Activated B cell treated with CpG ODN at 0.5 μM for 24 hours (primary cell): ENCODE data around the gene FMNL2. TPM values are rescaled to one million over a fixed set of nuclear protein-coding genes. Genes with fewer than 3 reads are reported as not detected.

Experiments
- ATAC-seq: fragments of 200-7000 bp; cut with Tn5 transposase; one replicate; pipeline ENCODE4 v1.10.0; 2021; ENCODE audit warnings: low read depth, mild to moderate bottlenecking, moderate library complexity
- CTCF ChIA-PET: fragments of 350-600 bp; sonication (Branson Sonifier 250); formaldehyde crosslinking; loops from one replicate; lab custom pipeline; 2021; ENCODE audit warnings: antibody characterized with exemption; lab: Charles Lee
- POLR2A ChIA-PET: fragments of 350-600 bp; sonication (Branson Sonifier 250); formaldehyde crosslinking; loops from one replicate; lab custom pipeline; 2021; ENCODE audit warnings: antibody characterized with exemption; lab: Charles Lee
- DNase-seq: peaks from one replicate; pipeline ENCODE4 v3.0.0; 2022
- H3K27ac Mint-ChIP-seq: one replicate; pipeline ENCODE4 v1.8.0; 2020; ENCODE audit warnings: mixed read lengths
- H3K27me3 Mint-ChIP-seq: one replicate; pipeline ENCODE4 v1.8.0; 2021; ENCODE audit warnings: mixed read lengths
- H3K36me3 Mint-ChIP-seq: one replicate; pipeline ENCODE4 v1.8.0; 2021; ENCODE audit warnings: low read depth, mixed read lengths
- H3K4me1 Mint-ChIP-seq: one replicate; pipeline ENCODE4 v1.8.0; 2021; ENCODE audit warnings: mixed read lengths
- H3K4me3 Mint-ChIP-seq: one replicate; pipeline ENCODE4 v1.8.0; 2020; ENCODE audit warnings: mild to moderate bottlenecking, mixed read lengths
- H3K9me3 Mint-ChIP-seq: one replicate; pipeline ENCODE4 v1.8.0; 2020; ENCODE audit warnings: mixed read lengths
- intact Hi-C: fragments of 100-400 bp; cut with micrococcal nuclease; formaldehyde crosslinking; loops from one replicate; pipeline ENCODE4 v1.15.1; 2024
- total RNA-seq: library from RNA; stranded (reverse); gene quantifications from 2 replicates; pipeline ENCODE4 v1.2.3, GENCODE V29; 2022
- TF ChIP-seq, protein P1 (sequence below): fragments of 200-600 bp; IDR thresholded peaks from one replicate; pipeline ENCODE4 v1.8.0; 2022; ENCODE audit warnings: antibody characterized with exemption, mild to moderate bottlenecking

The FMNL2 gene
- total RNA-seq, 1 donor from 2014 or later = 4.0 TPM

DNA sequence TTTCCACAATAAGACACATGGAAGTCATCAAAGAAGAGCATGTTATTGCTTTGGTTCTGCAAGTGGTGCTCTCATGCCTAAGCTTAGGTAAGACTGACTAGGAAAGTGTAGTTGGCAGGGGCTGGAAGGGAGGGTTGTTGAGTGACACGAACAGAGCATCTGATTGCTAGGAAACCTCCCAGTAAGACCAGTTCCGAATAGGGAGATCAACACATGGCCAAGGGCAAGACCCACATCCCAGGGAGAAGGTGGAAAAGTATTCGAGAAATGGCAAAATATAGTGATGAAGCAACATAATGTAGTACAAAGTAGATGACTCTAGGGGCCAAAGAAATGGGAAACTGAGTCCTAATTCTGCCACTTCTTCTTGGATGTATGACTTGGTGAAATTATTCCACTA, 33.8 kb upstream of the FMNL2 start:
- no peaks in the 10 kb centered on the region for H3K36me3 Mint-ChIP-seq
- ChIA-PET CTCF (no interaction called here), POLR2A (no interaction called here)
- TF ChIP-seq, protein P1, sequence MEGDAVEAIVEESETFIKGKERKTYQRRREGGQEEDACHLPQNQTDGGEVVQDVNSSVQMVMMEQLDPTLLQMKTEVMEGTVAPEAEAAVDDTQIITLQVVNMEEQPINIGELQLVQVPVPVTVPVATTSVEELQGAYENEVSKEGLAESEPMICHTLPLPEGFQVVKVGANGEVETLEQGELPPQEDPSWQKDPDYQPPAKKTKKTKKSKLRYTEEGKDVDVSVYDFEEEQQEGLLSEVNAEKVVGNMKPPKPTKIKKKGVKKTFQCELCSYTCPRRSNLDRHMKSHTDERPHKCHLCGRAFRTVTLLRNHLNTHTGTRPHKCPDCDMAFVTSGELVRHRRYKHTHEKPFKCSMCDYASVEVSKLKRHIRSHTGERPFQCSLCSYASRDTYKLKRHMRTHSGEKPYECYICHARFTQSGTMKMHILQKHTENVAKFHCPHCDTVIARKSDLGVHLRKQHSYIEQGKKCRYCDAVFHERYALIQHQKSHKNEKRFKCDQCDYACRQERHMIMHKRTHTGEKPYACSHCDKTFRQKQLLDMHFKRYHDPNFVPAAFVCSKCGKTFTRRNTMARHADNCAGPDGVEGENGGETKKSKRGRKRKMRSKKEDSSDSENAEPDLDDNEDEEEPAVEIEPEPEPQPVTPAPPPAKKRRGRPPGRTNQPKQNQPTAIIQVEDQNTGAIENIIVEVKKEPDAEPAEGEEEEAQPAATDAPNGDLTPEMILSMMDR = no peak
- H3K9me3 Mint-ChIP-seq = no peaks in the 10 kb centered on the region
- DNase-seq = no peak
- H3K4me3 Mint-ChIP-seq = no peak overlapping the region
- intact Hi-C loops = no loop called here
- peaks cover 12% of the 10 kb centered on the region for H3K27me3 Mint-ChIP-seq
- no peak for ATAC-seq
- H3K4me1 Mint-ChIP-seq = no peaks in the 10 kb centered on the region
- no peak overlapping the region for H3K27ac Mint-ChIP-seq

DNA sequence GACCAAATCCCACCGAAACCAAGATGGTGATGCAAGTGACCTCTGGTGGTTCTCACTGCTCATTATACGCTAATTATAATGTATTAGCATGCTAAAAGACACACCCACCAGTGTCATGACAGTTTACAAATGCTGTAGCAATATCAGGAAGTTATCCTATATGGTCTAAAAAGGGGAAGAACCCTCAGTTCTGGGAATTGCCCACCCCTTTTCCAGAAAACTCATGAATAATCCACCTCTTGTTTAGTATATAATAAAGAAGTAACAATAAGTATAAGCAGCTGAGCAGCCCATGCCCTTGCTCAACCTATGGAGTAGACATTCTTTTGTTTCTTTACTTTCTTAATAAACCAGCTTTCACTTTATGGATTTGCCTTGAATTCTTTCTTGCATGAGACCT, 31.0 kb upstream of the FMNL2 start:
- TF ChIP-seq, protein P1 = no peak
- peaks cover 12% of the 10 kb centered on the region for H3K27me3 Mint-ChIP-seq
- no peaks in the 10 kb centered on the region for H3K36me3 Mint-ChIP-seq
- intact Hi-C loops = no loop called here
- CTCF ChIA-PET = no interaction called here
- POLR2A ChIA-PET = no interaction called here
- H3K9me3 Mint-ChIP-seq = no peaks in the 10 kb centered on the region
- DNase-seq = no peak
- no peak overlapping the region for H3K4me3 Mint-ChIP-seq
- no peaks in the 10 kb centered on the region for H3K4me1 Mint-ChIP-seq
- ATAC-seq = no peak
- H3K27ac Mint-ChIP-seq = no peak overlapping the region

DNA sequence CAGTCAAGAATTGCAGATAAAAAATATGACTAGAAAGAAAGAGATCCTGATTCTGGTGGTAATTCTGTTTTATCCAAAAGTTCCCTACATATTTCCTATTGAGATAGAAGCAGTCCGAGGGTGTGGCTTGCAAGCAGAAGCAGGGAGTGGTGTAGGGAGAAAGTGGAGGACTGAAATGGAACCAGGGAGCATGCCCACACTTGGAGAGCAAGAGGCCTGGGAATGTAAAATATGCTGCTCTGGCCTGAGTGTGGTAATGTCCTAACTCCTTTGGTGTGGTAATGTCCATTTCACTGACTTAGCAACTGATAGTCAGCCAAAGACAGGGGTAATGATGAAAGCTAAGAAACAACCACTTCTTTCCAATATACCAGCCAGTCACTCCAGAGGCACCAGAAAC, 30.1 kb upstream of the FMNL2 start:
- CTCF ChIA-PET = no interaction called here
- no peak for ATAC-seq

DNA sequence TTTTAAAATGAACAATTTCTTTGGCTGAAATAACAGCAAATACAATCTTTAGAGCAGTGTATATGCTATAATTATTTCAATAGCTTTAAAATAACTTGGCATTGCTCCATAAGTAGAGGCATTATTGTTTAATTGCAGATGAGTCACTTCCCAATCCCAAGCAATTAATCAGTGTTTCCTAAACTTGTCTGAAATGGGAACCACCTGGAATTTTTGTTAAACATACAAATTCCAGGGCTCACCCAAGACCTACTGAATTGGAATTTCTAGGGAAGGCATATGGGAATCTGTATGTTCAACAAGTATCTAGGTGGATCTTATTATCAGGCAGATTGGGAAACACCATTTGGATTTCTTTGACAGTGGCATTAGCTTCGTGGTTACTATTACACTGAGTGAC, 27.1 kb upstream of the FMNL2 start:
- ChIA-PET POLR2A (no interaction called here), CTCF (no interaction called here)
- H3K36me3 Mint-ChIP-seq = no peaks in the 10 kb centered on the region
- no peaks in the 10 kb centered on the region for H3K9me3 Mint-ChIP-seq
- no peak overlapping the region for H3K27ac Mint-ChIP-seq
- H3K4me3 Mint-ChIP-seq = no peak overlapping the region
- no peak for ATAC-seq
- H3K4me1 Mint-ChIP-seq = no peaks in the 10 kb centered on the region
- H3K27me3 Mint-ChIP-seq = no peaks in the 10 kb centered on the region
- DNase-seq = no peak
- TF ChIP-seq, protein P1 = no peak
- intact Hi-C loops = no loop called here

More for the DNA sequence above, 30.1 kb upstream of the FMNL2 start:
- no peak overlapping the region for H3K27ac Mint-ChIP-seq
- POLR2A ChIA-PET = no interaction called here
- DNase-seq = no peak
- no peak overlapping the region for H3K4me3 Mint-ChIP-seq
- H3K4me1 Mint-ChIP-seq = no peaks in the 10 kb centered on the region
- no peaks in the 10 kb centered on the region for H3K36me3 Mint-ChIP-seq
- no peaks in the 10 kb centered on the region for H3K9me3 Mint-ChIP-seq
- TF ChIP-seq, protein P1 = no peak
- H3K27me3 Mint-ChIP-seq = peaks cover 12% of the 10 kb centered on the region
- intact Hi-C loops = no loop called here

DNA sequence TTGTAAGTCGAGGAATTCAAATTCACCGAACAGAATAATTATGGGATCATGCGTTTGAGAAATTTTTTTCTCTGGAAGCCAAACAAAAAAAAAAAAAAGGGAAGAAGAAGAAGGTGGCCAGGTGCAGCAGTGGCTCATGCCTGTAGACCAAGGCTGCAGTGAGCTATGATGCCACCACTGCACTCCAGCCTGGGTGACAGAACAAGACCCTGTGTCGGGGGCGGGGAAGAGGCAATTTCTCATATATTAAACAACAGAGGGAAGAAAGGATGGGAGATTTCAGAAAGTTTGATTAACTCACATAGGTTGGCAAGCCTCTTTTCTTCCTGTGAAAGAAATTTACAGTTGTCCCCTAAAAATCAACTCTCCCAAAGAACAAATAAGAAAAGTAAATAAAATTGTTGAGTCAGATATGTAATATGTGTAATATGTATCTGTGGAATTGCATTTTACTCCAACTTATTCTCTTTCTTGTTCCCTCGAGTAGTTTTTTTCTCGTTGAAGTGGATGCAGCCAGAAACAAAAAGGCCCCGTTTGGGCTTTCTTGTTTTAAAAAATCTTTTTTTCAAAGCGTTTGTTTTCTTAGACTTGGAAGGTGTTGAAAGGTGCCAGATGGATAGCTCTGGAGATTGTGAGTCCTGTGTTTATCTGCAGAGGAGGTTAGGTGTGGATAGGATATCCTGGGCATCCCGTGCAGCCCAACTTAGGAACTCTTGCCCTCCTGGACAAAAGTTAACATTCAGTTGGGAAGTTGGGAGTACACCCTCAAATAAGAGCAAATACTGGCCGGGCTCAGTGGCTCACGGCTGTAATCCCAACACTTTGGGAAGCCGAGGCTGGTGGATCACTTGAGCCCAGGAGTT, 25.4 kb upstream of the FMNL2 start:
- ChIA-PET CTCF (no interaction called here), POLR2A (no interaction called here)
- H3K4me1 Mint-ChIP-seq = no peaks in the 10 kb centered on the region
- no peaks in the 10 kb centered on the region for H3K27me3 Mint-ChIP-seq
- TF ChIP-seq, protein P1 = no peak
- no peaks in the 10 kb centered on the region for H3K36me3 Mint-ChIP-seq
- H3K4me3 Mint-ChIP-seq = no peak overlapping the region
- DNase-seq (no peak), ATAC-seq (no peak)
- H3K9me3 Mint-ChIP-seq = no peaks in the 10 kb centered on the region
- no peak overlapping the region for H3K27ac Mint-ChIP-seq
- intact Hi-C loops = no loop called here
